Motor neuron (in vitro differentiated cells): ENCODE data around the gene VGLL4. TPM values are rescaled to one million over a fixed set of nuclear protein-coding genes. Genes with fewer than 3 reads are reported as not detected.
A peak's percentile ranks its signal among the peaks of the same experiment; 100 is the strongest.

Source experiments
- ATAC-seq, 8 experiments: fragments of 200-7000 bp; cut with Tn5 transposase; replicated peaks in 6 of 8; 2 replicates each; pipeline ENCODE4 v1.8.0; 2021; ENCODE audit warnings: mild to moderate bottlenecking in 8 of 8, moderate library complexity in 8 of 8
- H3K27ac ChIP-seq, 2 donors: fragments of 250-450 bp; sonication (Bioruptor Pico); 2 replicates each; pipeline ENCODE4 v1.9.0; 2021; ENCODE audit warnings: antibody characterized with exemption in 2 of 2, mild to moderate bottlenecking in 2 of 2, moderate library complexity in 1 of 2
- H3K4me1 ChIP-seq, 2 donors: fragments of 250-450 bp; sonication (Bioruptor Pico); replicated peaks in 1 of 2; 2 replicates each; pipeline ENCODE4 v1.6.1; 2021; ENCODE audit warnings: antibody characterized with exemption in 2 of 2, mild to moderate bottlenecking in 2 of 2, moderate library complexity in 1 of 2
- H3K4me3 ChIP-seq, 5 donors: fragments of 250-450 bp; sonication (Bioruptor Pico); 2 replicates each; pipeline ENCODE4 v1.9.0; 2021; ENCODE audit warnings: antibody characterized with exemption in 5 of 5, mild to moderate bottlenecking in 5 of 5, moderate library complexity in 4 of 5
- WGBS, 10 experiments: fragments of 450-650 bp; shearing (Covaris generic); methylation state at CpG; one replicate each; pipeline ENCODE4 v1.0.0; 2022; 5-methylcytosine and 5-hydroxymethylcytosine counted together
- in situ Hi-C, 9 experiments: fragments of 400-800 bp; cut with MboI; loops; one replicate each; pipeline ENCODE4 v1.15.0; 2021; ENCODE audit warnings: low sequenced_read_pairs in 9 of 9, low pct_unique_long_range_greater_than_20kb in 2 of 9; ENCODE audit not compliant: unreplicated experiment in 9 of 9
- total RNA-seq, 8 experiments: library from RNA; unstranded; fragments of 300-600 nt; gene quantifications; 2 replicates each; pipeline versions ENCODE4 v1.2.3 to v1.2.4, GENCODE V29; 2022

VGLL4 gene
- total RNA-seq, 8 experiments from 2014 or later: 23.6 to 98.2 (median 42.4) TPM

- in situ Hi-C loops: no loop called here
- WGBS, 10 experiments: 80 to 100% (median 93%) methylated on average over 1 to 10 of the region's 19 CpGs; no CpG with 5 or more reads in 5 of the 10 experiments
- H3K4me1 ChIP-seq: peaks cover 0 to 20% of the 10 kb centered on the region in 2 donors
Observed at GRCh38 chr3:11543141-11543947, 100.4 kb downstream of the VGLL4 start.

GRCh38 chr3:11542551-11542950 is 101.2 kb downstream of the VGLL4 start:
- Histone ChIP-seq H3K27ac (no peak overlapping the region), H3K4me3 (no peak overlapping the region), H3K4me1 (peaks cover 0 to 20% of the 10 kb centered on the region in 2 donors)
- in situ Hi-C loops: no loop called here
- ATAC-seq: no peak
- WGBS, 10 experiments: 60 to 89% (median 83%) methylated on average over 1 to 5 of the region's 7 CpGs; no CpG with 5 or more reads in 5 of the 10 experiments

More at GRCh38 chr3:11543141-11543947, 100.4 kb downstream of the VGLL4 start:
- no peak overlapping the region for H3K27ac ChIP-seq
- no peak overlapping the region for H3K4me3 ChIP-seq
- no peak for ATAC-seq

- 60 to 94% (median 89%) methylated on average over 4 to 13 of the region's 16 CpGs; no CpG with 5 or more reads in 1 of the 10 experiments for WGBS, 10 experiments
- ATAC-seq: no peak
- no peak overlapping the region for H3K4me3 ChIP-seq
- no peak overlapping the region for H3K27ac ChIP-seq
- in situ Hi-C loops: no loop called here
- H3K4me1 ChIP-seq: peaks cover 0 to 20% of the 10 kb centered on the region in 2 donors
Observed at GRCh38 chr3:11541321-11542303, 102.1 kb downstream of the VGLL4 start.

GRCh38 chr3:11539677-11540076 is 104.0 kb downstream of the VGLL4 start:
- Histone ChIP-seq H3K4me3 (no peak overlapping the region), H3K27ac (no peak overlapping the region), H3K4me1 (peaks cover 0 to 32% of the 10 kb centered on the region in 2 donors)
- WGBS, 10 experiments: 57 to 100% (median 83%) methylated on average over 1 to 8 of the region's 14 CpGs; no CpG with 5 or more reads in 4 of the 10 experiments
- ATAC-seq: peak in 1 of 8 experiments; percentile 25
- in situ Hi-C loops: no loop called here

GRCh38 chr3:11539218-11539617 is 104.5 kb downstream of the VGLL4 start:
- Histone ChIP-seq H3K27ac (no peak overlapping the region), H3K4me1 (peaks cover 0 to 28% of the 10 kb centered on the region in 2 donors), H3K4me3 (no peak overlapping the region)
- 80 to 93% (median 87%) methylated on average over 2 to 5 of the region's 5 CpGs; no CpG with 5 or more reads in 3 of the 10 experiments for whole genome bisulfite sequencing, 10 experiments
- in situ Hi-C loops: no loop called here
- no peak for ATAC-seq

GRCh38 chr3:11538581-11538980 is 105.1 kb downstream of the VGLL4 start:
- ATAC-seq: no peak
- Histone ChIP-seq H3K27ac (no peak overlapping the region), H3K4me3 (no peak overlapping the region), H3K4me1 (peaks cover 0 to 23% of the 10 kb centered on the region in 2 donors)
- in situ Hi-C loops: no loop called here
- 80 to 100% (median 86%) methylated on average over 1 to 3 of the region's 3 CpGs; no CpG with 5 or more reads in 2 of the 10 experiments for WGBS, 10 experiments

GRCh38 chr3:11536936-11537612 is 106.6 kb downstream of the VGLL4 start:
- no peak for ATAC-seq
- WGBS, 10 experiments: 90 to 100% (median 94%) methylated on average over 1 to 12 of the region's 12 CpGs; no CpG with 5 or more reads in 2 of the 10 experiments
- Histone ChIP-seq H3K4me1 (peaks cover 0 to 25% of the 10 kb centered on the region in 2 donors), H3K27ac (no peak overlapping the region), H3K4me3 (no peak overlapping the region)
- in situ Hi-C loops: no loop called here

- in situ Hi-C loops: no loop called here
- no peak overlapping the region for H3K27ac ChIP-seq
- 83 to 100% (median 92%) methylated on average over 1 to 9 of the region's 23 CpGs; no CpG with 5 or more reads in 1 of the 10 experiments for WGBS, 10 experiments
Observed at GRCh38 chr3:11536132-11536935, 107.4 kb downstream of the VGLL4 start.

GRCh38 chr3:11535243-11535960 is 108.3 kb downstream of the VGLL4 start:
- Histone ChIP-seq H3K4me3 (no peak overlapping the region), H3K27ac (no peak overlapping the region), H3K4me1 (peaks cover 3 to 27% of the 10 kb centered on the region in 2 donors)
- peak in 3 of 8 experiments; percentile 40 to 62 (median 48) for ATAC-seq
- in situ Hi-C loops: no loop called here
- 40 to 100% (median 94%) methylated on average over 1 to 9 of the region's 13 CpGs; no CpG with 5 or more reads in 2 of the 10 experiments for WGBS, 10 experiments

More at GRCh38 chr3:11536132-11536935, 107.4 kb downstream of the VGLL4 start:
- Histone ChIP-seq H3K4me3 (no peak overlapping the region), H3K4me1 (peaks cover 0 to 25% of the 10 kb centered on the region in 2 donors)
- no peak for ATAC-seq

- peaks cover 8 to 32% of the 10 kb centered on the region in 2 donors for H3K4me1 ChIP-seq
- H3K27ac ChIP-seq: no peak overlapping the region
- no peak for ATAC-seq
- 80 to 100% (median 100%) methylated on average over 1 to 5 of the region's 7 CpGs; no CpG with 5 or more reads in 5 of the 10 experiments for WGBS, 10 experiments
- in situ Hi-C loops: no loop called here
- no peak overlapping the region for H3K4me3 ChIP-seq
Observed at GRCh38 chr3:11534793-11535101, 109.0 kb downstream of the VGLL4 start.

- peaks cover 9 to 32% of the 10 kb centered on the region in 2 donors for H3K4me1 ChIP-seq
- in situ Hi-C loops: no loop called here
- 25 to 100% (median 93%) methylated on average over 1 to 12 of the region's 21 CpGs; no CpG with 5 or more reads in 4 of the 10 experiments for WGBS, 10 experiments
- no peak for ATAC-seq
- H3K27ac ChIP-seq: no peak overlapping the region
- no peak overlapping the region for H3K4me3 ChIP-seq
Observed at GRCh38 chr3:11534011-11534792, 109.5 kb downstream of the VGLL4 start.
